ENCODE measurements around the gene CCDC126.
"Not testable (repeated sequence)": the region's sequence is repeated elsewhere in the genome, so short reads cannot be mapped to it uniquely, and the experiment has no call there.

CCDC126 gene

GRCh38 chr7:23597094-23598091 lies at the start of gene CCDC126:
CCDC126 (plus strand) TSS chr7:23597382; CDS start chr7:23611316, 13,934 bp downstream.
- peak; percentile 71 for DNase-seq (ENCODE audit: low read depth)
- H3K4me3 ChIP-seq (ENCODE audit: low read depth, low read length) = peak within 1 kb of the TSS; percentile 92
- TF ChIP-seq CTCF (IDR thresholded peaks at IDR 0.05; ENCODE audit: control insufficient read depth, extremely low read depth, insufficient read depth) = no peak

- DNase-seq (ENCODE audit: low read depth) = no peak
- H3K4me3 ChIP-seq (ENCODE audit: low read depth, low read length) = no peak overlapping the region
- TF ChIP-seq CTCF (IDR thresholded peaks at IDR 0.05; ENCODE audit: control insufficient read depth, extremely low read depth, insufficient read depth) = no peak
These were observed 49.5 kb upstream of the CCDC126 start for GRCh38 chr7:23547662-23548061.

GRCh38 chr7:23558303-23558702 lies 38.9 kb upstream of the CCDC126 start:
- no peak overlapping the region for H3K4me3 ChIP-seq (ENCODE audit: low read depth, low read length)
- DNase-seq (ENCODE audit: low read depth) = no peak
- no peak for TF ChIP-seq CTCF (IDR thresholded peaks at IDR 0.05; ENCODE audit: control insufficient read depth, extremely low read depth, insufficient read depth)

GRCh38 chr7:23570592-23571200 lies 26.5 kb upstream of the CCDC126 start:
- peak; percentile 37 for DNase-seq (ENCODE audit: low read depth)
- H3K4me3 ChIP-seq (ENCODE audit: low read depth, low read length) = no peak overlapping the region
- TF ChIP-seq CTCF (IDR thresholded peaks at IDR 0.05; ENCODE audit: control insufficient read depth, extremely low read depth, insufficient read depth) = peak; percentile 84

- DNase-seq (ENCODE audit: low read depth); H3K4me3 ChIP-seq (ENCODE audit: low read depth, low read length): not testable (repeated sequence)
These were observed 15.2 kb upstream of the CCDC126 start for GRCh38 chr7:23581975-23582374.

- H3K4me3 ChIP-seq (ENCODE audit: low read depth, low read length) = not testable (repeated sequence)
These were observed 11.9 kb upstream of the CCDC126 start for GRCh38 chr7:23585304-23585703.

GRCh38 chr7:23586159-23586558 lies 11.0 kb upstream of the CCDC126 start:
- no peak for DNase-seq (ENCODE audit: low read depth)
- no peak for TF ChIP-seq CTCF (IDR thresholded peaks at IDR 0.05; ENCODE audit: control insufficient read depth, extremely low read depth, insufficient read depth)
- H3K4me3 ChIP-seq (ENCODE audit: low read depth, low read length) = no peak overlapping the region

More at GRCh38 chr7:23585304-23585703, 11.9 kb upstream of the CCDC126 start:
- DNase-seq (ENCODE audit: low read depth) = not testable (repeated sequence)

Data from LNCaP clone FGC (cell line).